ENCODE data around the gene PHETA1.
"Not testable (repeated sequence)": the region's sequence is repeated elsewhere in the genome, so short reads cannot be mapped to it uniquely, and the experiment has no call there.

The PHETA1 gene

DNA sequence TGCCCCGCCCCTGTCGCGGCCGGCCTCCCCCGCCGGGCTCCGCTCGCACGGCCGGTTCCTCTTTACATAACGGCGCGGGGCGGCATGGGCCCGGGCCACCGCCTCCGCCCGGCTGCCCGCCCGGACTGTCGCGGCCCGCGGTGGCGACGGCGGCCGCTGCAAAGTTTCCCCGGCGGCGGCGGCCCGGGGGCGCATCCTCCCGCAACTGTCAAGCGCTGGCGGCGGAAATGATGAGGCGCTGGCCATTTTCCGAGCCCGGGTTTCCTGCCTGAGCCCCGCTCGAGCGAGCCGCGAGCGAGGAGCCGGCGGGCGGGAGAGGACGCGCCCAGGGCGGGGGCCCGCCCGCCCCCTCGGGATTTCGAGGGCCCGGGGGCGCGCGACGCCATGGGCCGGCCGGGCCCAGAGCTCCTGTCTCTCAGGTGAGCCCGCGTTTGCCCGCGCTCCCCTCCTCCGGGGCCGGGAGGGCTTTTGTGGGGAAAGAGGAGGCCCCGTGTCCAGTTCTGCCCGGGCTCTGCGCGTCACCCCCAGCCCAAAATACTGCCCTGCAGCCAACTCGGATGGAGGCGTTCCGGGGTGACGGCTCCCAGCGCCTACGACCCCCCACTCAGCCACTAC is 37.1 kb upstream of the PHETA1 start, which contains the start of gene SH2B3:
SH2B3 (plus strand) TSS at position 65 of the 615 bp plus-strand sequence. CDS start 12,223 bp downstream, outside the sequence.
- in situ Hi-C loops (cut with MboI; ENCODE audit: low sequenced_read_pairs): no loop called here

DNA sequence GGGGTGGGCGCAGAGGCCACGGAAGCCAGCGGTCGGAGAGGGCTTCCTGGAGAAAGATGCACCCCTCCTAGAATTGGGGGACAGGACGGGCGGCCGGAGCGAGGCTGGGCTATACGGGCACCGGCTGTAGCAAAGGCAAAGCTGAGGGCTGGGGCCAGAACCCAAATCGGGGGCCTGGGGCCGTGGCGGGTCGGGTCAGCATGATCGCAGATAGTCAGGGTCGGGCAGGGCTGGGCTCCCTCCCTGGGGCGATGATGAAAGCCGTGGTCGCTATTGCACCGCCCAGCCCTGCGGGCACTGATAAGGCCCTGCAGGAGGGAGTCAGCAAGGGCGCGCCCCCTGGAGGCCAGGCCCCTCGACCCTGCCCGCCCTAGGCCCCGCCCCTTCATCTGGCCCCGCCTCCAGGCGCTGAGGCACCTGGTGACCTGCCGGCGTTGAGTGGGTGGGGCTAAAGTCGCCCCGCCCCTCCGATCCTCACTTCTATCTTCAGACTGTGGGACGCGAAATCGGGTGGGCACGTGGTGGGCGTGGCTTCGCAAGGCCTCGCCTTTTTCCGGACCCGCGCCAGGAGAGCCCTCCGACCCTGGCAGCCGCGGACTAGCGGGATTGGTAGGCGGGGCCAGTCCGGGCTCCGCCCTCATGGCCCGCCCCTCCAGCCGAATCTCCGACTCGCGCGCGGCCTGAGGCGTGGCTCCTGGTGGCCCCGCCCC is 36.4 kb upstream of the PHETA1 start:
- in situ Hi-C loops (cut with MboI; ENCODE audit: low sequenced_read_pairs): no loop called here

DNA sequence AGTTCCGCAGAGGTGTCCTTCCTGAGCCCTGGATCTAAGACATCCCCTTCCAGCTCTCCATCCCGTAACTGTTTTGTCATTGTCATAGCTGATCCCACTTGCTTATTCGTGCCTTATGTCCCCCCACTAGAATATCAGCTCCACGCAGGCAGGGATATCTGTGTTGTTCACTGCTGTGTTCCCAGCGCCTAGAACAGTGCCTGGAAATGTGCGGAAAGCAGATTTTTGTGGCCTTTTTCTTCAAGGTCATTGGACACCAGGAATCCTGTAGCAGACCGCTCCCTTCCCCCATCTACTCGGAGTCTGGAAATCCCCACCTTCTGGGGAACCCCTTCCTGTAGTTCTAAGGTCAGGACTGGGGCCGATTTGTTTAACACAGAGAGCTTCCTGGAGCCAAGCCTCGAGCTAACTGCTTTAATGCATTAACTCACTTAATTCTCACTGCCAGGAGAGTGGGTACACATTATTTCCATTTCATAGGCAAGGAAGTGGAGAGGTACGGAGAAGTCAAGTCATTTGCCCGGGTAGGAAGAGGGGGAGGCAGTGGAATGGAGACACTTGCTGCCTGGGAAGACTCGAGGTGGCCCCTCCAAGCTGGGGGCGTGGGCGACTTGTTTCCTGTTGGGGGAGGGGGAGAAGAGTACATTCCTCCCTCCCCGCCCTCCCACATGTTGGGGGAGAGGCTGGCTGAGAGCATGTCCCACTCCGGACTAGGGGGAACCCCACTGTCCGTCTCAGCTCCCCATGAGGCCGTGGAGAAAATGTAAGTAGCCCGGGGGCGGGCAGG is 35.7 kb upstream of the PHETA1 start:
- in situ Hi-C loops (cut with MboI; ENCODE audit: low sequenced_read_pairs): loop anchor here (5.0 kb wide), 1 partner anchor 43 kb away; no protein-coding TSS in a partner anchor

DNA sequence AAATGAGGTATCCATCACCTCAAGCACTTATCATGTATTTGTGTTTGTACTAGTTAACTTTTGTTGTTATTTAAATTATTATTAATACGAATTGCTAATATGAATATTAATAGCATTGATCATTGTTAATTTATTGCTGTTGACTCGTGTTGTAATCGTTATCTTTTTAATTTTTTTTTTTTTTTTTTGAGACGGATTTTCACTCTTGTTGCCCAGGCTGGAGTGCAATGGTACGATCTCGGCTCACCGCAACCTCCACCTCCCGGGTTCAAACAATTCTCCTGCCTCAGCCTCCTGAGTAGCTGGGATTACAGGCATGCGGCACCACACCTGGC is 33.6 kb upstream of the PHETA1 start:
- in situ Hi-C loops (cut with MboI; ENCODE audit: low sequenced_read_pairs): loop anchor here (5.0 kb wide), 1 partner anchor 45 kb away; no protein-coding TSS in a partner anchor

DNA sequence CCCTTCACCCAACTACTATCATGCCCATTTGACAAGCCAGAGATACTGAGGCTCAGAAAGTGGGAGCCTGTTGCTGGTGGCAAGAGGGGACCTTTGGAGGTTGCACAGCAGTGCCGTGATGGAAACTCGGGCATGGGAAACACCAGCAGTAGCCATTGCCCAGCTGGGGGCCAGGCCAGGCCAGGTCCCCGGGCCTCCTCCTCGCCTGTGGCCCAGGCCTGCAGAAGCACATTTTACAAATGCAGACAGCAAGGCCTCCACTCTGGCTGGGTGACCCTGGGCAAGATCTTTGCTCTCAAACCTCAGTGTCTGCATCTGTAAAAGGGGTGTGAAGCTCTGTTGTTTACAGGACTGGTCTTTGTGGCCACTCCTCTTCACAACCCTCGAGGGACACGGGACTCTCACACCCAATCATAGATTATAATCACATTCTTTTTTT is 32.3 kb upstream of the PHETA1 start:
- in situ Hi-C loops (cut with MboI; ENCODE audit: low sequenced_read_pairs): loop anchor here (5.0 kb wide), 1 partner anchor 46 kb away; no protein-coding TSS in a partner anchor

DNA sequence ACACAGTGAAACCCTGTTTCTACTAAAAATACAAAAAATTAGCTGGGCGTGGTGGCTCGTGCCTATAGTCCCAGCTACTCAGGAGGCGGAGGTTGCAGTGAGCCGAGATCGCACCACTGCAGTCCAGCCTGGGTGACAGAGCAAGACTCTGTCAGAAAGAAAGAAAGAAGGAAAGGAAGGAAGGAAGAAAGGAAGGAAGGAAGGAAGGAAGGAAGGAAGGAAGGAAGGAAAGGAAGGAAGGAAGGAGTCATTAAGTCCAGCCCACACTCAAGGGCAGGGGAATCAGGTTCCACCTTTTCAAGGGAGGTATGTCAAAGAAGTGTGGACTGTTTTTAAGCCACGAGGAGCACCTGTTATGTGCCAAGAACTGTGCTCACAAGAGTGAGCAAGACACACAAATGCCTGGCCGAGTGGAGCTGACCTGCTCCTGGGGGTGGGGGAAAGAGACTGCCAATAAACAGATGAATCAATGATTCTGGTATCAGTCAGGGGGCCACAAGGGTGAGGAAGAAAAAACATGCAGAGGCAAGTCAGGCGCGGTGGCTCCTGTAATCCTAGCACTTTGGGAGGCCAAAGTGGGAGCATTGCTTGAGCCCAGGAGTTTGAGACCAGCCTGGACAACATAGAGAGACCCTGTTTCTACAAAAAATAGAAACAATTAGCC is 31.0 kb upstream of the PHETA1 start:
- in situ Hi-C loops (cut with MboI; ENCODE audit: low sequenced_read_pairs): loop anchor here (5.0 kb wide), 1 partner anchor 47 kb away; no protein-coding TSS in a partner anchor

DNA sequence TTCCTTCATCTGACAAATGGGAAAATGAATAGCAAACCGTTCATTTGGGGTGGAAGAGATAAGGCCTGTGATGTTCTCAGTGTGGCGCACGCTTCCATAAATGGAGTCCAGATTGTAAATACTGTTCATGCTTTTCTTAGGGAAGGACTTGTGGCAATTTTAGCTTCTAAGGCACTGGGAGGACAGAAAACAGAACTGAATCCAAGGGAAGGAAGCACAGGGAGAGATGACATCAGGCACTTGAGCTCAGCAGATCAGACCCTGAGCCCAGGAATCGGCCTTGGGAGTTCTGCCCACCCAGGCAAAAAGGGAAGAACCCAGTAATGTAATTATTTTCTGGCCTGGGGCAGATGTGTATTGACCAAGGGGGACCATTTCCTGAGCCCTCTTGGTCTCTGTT is 29.6 kb upstream of the PHETA1 start:
- in situ Hi-C loops (cut with MboI; ENCODE audit: low sequenced_read_pairs): no loop called here

DNA sequence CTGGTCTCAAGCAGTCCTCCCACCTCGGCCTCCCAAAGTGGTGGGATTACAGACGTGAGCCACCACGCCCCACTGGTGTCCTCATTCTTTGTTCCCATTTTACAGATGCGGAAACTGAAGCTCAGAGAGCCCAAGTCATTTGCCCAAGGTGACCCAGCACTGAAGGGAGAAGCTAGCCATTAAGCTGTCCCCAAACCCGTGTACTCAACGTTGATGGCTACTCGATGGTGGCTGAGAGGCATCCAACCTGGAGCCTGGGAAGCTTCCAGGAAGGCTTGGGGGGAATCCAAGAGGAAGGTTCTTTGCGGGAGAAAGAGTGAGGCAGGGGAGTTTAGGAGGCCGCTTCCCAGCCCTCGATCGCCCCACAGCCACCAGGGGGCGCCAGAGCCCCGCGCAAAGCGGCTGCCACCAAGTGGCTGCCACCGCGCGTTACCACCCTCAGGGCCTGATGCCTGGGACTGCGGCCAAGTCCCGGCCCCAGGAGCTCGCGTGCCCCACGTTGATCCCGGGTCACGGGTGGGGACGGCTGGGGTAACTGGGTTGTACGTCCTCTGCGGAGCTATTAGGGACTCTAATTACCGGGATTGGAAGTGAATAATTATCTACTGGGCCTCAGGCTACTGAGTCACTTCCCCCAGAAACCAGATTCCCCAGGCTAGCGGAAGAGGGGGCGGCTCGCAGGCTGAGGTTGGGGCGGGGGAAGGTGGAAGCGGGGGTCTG is 28.0 kb upstream of the PHETA1 start:
- in situ Hi-C loops (cut with MboI; ENCODE audit: low sequenced_read_pairs): no loop called here

DNA sequence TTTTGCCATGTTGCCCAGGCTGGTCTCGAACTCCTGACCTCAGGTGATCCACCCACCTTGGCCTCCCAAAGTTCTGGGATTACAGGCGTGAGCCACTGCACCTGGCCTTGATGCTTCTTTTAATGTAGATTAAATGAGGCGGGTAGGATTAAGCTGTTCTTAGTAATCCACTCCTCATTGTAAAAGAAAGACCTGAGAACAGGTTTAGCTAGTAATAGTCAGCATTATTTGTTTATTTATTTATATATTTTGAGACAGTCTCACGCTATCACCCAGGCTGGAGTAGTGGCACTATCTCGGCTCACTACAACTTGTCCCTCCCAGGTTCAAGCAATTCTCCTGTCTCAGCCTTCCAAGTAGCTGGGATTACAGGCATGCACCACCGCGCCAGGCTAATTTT is 27.4 kb upstream of the PHETA1 start:
- in situ Hi-C loops (cut with MboI; ENCODE audit: low sequenced_read_pairs): not testable (repeated sequence)

DNA sequence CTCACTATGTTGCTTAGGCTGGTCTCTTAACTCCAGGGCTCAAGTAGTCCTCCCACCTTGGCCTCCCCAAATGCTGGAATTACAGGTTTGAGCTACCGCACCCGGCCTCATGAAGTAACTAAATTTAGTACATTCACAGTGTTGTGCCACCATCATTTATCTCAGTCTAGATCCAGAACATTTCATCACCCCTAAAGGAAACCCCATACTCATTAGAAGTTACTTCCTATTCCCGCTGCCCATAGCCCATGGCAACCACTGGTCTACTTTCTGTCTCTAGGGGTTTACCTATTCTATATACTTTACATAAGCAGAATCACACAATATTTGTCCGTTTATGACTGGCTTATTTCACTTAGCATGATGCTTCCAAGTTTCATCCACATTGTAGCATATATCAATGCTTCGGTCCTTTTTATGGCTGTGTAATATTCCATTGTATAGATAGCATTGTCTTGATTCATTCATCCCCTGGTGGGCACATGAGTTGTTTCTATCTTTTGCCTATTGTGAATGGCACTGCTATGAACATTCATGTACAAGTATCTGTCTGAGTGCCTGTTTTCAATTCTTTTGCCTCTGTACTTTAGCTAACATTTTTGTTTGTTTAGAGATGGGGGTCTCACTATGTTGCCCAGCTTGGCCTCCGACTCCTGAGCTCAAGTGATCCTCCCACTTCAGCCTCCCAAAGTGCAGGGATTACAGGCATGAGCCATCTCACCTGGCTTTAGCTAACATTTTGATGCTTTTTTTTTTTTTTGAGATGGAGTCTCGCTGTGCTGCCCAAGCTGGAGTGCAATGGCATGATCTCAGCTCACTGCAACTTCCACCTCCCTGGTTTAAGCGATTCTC is 26.7 kb upstream of the PHETA1 start:
- in situ Hi-C loops (cut with MboI; ENCODE audit: low sequenced_read_pairs): no loop called here

DNA sequence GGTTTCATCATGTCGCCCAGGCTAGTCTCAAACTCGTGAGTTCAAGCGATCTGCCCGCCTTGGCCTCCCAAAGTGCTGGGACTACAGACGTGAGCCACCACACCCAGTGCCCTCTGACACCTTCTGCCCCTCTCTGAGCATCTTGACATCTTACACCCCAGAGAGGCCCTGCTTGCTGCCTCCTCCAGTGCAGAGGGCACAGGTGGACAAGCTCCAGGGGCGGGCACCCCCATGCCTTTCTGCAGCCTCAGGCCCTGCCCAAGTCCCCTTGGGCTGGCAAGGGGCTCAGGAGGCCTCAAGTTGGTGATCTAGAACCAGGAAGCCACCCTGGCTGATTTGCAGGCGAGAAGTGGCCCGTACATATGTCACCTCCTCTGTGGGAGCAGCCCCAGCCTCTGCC is 25.6 kb upstream of the PHETA1 start:
- in situ Hi-C loops (cut with MboI; ENCODE audit: low sequenced_read_pairs): no loop called here

DNA sequence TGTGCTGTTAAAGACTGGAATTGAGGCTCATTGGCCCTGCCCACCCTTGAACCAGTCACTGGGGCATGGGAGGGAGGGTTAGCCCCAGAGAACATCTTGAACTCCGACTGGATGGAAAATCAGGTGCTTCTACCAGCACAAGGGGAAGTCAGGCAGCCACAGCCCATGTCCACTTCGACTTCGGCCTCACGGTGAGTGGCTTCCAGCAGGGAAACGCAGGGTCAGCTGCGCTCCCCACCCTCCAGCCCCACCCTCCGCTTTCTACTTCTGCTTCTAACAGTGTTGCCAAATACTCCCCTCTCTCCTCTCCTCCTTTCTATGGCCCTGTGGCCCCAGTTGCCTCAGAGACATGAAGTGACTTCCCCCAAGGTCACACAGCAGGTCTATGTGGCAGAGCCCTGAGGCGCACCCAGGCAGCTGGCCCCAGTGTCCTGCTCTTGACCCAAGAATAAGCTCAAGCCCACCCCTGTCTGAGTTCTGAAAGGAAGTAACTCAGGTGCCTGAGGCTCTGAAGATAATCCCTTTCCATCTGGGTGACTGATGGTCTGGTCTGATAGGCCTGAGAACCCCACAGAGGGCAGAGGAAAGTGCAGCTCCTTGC is 24.9 kb upstream of the PHETA1 start:
- in situ Hi-C loops (cut with MboI; ENCODE audit: low sequenced_read_pairs): no loop called here

DNA sequence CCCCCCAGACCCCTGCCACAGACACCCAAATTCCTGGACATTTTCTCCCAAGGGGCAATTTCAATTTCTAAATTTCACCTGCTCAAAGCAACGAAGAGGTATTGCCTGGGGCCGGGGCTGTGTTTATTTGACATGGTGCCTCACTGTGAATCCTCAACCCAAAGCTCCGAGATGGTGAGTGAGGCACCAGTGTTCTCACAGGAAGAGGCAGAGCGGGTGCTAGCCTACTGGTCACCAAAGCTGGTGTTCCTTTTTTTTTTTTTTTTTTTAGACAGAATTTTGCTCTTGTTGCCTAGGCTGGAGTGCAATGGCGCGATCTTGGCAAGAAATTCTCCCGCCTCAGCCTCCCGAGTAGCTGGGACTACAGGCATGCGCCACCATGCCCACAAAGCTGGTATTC is 22.0 kb upstream of the PHETA1 start:
- in situ Hi-C loops (cut with MboI; ENCODE audit: low sequenced_read_pairs): no loop called here

DNA sequence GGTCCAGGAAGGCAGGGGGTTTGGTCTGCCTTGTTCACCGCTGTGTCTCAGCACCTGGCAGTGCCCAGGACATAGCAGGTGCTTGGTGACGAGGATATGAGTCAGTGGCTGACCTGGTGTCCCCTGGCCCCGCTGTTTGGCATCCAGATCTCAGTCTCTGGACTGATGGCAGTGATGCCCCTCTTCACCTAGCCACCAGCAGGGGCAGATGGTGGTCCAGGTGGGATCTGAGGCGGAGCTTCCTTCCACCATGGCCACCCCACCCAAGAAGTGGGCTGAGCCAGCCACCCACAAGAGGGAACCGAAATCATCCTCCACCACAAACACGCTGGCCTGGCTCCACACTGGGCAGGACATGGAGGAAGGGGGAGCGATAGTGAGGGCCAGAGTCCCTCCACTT is 20.7 kb upstream of the PHETA1 start:
- in situ Hi-C loops (cut with MboI; ENCODE audit: low sequenced_read_pairs): no loop called here

DNA sequence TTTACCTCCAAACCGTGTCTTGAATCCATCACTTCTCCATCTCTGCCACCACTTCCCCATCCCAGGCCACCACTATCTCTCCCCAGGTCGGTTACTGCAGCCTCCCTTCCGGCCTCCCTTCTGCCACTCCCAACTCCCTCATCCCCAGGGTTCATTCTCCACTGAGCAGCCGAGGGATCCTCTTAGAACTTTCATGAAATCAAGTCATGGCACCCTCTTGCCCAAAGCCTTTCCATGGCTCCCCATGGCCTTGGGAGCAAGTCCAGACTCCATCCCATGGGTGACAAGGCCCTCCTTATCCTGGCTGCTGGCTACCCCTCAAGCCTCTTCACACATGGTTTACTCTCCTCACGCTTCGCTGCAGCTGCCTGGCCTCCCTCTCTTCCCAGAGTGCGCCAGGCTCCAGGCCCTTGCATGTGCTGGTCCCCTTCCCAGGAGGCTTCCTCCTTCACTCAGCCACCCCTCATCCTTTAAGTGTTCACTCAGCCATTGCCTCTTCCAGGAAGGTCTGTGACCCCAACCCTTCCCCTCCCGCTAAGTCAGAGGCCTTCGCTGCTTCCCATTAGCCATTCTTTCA is 18.9 kb upstream of the PHETA1 start:
- in situ Hi-C loops (cut with MboI; ENCODE audit: low sequenced_read_pairs): no loop called here

DNA sequence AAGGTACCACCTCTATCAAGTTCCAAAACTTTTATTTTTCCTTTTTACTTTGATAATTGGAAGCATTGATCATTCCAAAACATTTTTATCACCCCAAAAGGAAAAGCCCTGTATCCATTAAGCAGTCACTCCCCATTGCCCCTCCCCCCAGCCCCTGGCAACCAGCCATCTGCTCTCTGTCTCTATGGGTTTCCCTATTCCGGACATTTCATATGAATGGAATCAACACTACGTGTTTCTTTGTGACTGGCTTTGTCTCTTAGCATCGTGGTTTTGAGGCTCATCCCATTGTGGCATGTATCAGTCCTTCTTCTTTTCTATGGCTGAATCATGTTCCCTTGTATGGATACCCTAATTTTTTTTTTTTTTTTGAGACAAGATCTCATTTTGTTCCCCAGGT is 18.0 kb upstream of the PHETA1 start:
- in situ Hi-C loops (cut with MboI; ENCODE audit: low sequenced_read_pairs): no loop called here

DNA sequence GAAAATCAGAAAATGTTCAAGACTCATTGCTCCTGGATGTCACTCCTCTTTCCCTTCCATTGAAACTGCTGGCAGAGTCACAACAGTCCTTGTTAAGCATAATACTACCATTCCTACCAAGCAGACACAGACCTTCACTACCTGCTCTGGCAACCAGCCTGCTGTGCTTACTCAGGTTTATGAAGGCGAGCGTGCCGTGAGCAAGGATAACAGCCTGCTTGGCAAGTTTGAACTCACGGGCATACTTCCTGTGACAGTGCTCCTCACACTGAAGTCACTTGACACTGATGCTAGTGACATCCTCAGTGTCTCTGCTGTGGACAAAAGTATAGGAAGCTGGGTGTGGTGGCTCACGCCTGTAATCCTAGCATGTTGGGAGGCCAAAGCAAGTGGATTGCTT is 15.7 kb upstream of the PHETA1 start:
- in situ Hi-C loops (cut with MboI; ENCODE audit: low sequenced_read_pairs): no loop called here

DNA sequence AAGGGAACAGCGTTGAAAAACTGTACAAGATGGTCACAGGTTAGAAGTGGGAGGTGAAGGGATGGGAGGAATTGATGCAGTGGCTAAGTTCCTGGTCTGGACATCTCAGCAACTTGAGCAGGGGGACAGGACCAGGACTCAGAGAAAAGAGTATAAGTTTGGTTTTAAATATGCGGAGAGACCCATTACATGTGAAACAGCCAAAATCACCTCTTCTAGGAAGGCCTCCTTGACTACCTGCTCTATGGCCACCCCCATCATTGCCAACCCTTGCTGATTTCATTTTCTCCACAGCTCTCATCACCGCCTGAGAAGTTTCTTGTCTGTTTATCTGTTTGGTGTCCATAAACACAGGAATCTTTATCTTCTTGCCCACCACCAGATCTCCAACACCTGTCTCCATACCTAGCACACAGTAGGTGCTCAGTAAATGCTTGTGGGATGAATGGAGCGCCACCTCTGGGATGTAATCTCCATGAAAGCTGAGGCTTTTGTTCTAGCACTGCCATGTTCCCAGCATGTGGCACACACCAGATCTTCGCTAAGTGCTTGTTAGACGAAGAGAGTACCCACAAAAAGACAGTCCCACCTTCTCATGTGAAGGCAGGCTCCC is 11.2 kb upstream of the PHETA1 start:
- in situ Hi-C loops (cut with MboI; ENCODE audit: low sequenced_read_pairs): no loop called here

All from HL-60/S4 (cell line).